Activated naive CD4-positive, alpha-beta T cell treated with anti-CD3 and anti-CD28 coated beads for 36 hours (primary cell): ENCODE results near the gene MTHFD1L. TPM values are rescaled to one million over a fixed set of nuclear protein-coding genes. Genes with fewer than 3 reads are reported as not detected.
A peak's percentile ranks its signal among the peaks of the same experiment; 100 is the strongest.
"Not testable (repeated sequence)": the region's sequence is repeated elsewhere in the genome, so short reads cannot be mapped to it uniquely, and the experiment has no call there.

Experiments used
- CTCF ChIA-PET: fragments of 350-600 bp; sonication (Branson Sonifier 250); formaldehyde crosslinking; loops from one replicate; lab custom pipeline; 2021; ENCODE audit warnings: antibody characterized with exemption; lab: Charles Lee
- DNase-seq: peaks from one replicate; pipeline ENCODE4 v3.0.0-alpha.2; 2020
- H3K27ac Mint-ChIP-seq: one replicate; pipeline ENCODE4 v1.8.0; 2021; ENCODE audit warnings: mild to moderate bottlenecking, mixed read lengths
- H3K27me3 Mint-ChIP-seq: one replicate; pipeline ENCODE4 v1.8.0; 2021; ENCODE audit warnings: low read depth, mixed read lengths
- H3K36me3 Mint-ChIP-seq: one replicate; pipeline ENCODE4 v1.8.0; 2021; ENCODE audit warnings: low read depth, mixed read lengths
- H3K4me1 Mint-ChIP-seq: one replicate; pipeline ENCODE4 v1.8.0; 2021; ENCODE audit warnings: low read depth, mixed read lengths
- H3K4me3 Mint-ChIP-seq: one replicate; pipeline ENCODE4 v1.8.0; 2021; ENCODE audit warnings: mild to moderate bottlenecking, moderate library complexity, mixed read lengths
- H3K9me3 Mint-ChIP-seq: one replicate; pipeline ENCODE4 v1.8.0; 2021; ENCODE audit warnings: mixed read lengths
- intact Hi-C: fragments of 100-400 bp; cut with micrococcal nuclease; formaldehyde crosslinking; loops from one replicate; pipeline ENCODE4 v1.15.1; 2023
- total RNA-seq, 2 experiments: library from RNA; stranded (reverse); gene quantifications; one replicate each; pipeline ENCODE4 v1.2.3, GENCODE V29; 2021

MTHFD1L gene
- total RNA-seq, 2 experiments from 2014 or later, result 181 to 194 TPM

DNA sequence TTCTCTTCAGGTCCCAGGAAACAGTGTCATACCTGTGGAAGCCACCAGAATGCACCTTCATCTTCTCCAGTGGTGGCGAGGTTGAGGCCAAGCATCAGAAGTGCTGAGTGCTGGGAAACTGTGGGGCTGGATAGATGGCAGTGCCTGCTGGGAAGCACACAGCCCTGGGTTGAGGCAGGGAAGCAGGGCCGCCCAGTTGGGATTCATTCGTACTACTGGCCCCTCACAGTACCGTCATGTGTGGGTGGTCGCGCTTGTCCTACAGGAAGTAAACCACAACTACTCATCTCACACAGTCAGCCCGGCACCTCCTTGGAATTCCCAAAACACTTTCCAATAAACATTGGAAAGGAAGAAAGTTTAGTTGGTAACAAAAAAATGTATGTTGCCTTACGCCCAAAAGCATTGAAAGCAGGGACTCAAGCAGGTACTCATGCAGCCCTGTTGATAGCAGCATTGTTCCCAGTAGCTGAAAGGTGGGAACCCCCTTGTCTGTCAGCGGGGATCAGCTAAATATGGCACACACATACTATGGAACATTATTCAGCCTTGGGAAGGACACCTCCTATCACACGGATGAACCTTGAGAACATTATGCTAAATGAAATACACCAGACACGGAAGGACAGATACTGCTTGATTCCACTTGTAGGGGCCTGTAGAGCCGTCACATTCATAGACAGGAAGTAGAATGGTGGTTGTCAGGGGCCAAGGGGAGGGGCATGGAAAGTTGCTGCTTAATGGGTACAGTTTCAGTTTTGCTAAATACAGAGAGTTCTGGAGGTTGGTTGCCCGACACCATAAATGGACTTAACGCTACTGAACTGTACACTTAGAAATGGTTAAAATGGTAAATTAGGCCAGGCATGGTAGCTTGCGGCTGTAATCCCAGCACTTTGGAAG lies 162.7 kb downstream of the MTHFD1L start:
- Mint-ChIP-seq H3K36me3 (peaks cover 57% of the 10 kb centered on the region), H3K27me3 (no peaks in the 10 kb centered on the region), H3K4me3 (no peak overlapping the region), H3K9me3 (no peaks in the 10 kb centered on the region), H3K27ac (no peak overlapping the region), H3K4me1 (no peaks in the 10 kb centered on the region)
- CTCF ChIA-PET, result interaction anchor here (0.6 to 2.8 kb wide), 2 partner anchors 14 to 296 kb away, joined by 3 to 18 read pairs; no protein-coding TSS in a partner anchor
- intact Hi-C loops, result no loop called here
- DNase-seq, result no peak

DNA sequence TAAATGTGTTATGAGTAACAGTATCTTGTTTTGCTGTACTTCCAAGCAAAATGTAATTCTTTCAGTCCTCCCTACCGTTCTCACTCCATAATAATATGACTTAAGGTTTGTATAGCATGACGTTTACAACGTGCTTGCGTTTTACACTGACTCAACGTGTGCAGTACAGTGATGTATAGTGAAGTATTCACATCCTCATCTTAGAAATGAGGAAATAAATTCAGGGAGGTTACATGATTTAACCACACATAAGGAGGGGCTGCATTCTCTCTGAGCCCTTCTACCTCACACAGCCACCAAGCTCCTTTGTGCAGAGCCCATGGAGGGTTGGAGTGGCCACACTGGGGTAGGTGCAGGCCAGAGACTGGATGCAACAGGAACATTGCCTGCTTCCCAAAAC lies 164.5 kb downstream of the MTHFD1L start:
- no peaks in the 10 kb centered on the region for H3K9me3 Mint-ChIP-seq
- H3K4me3 Mint-ChIP-seq, result no peak overlapping the region
- intact Hi-C loops, result no loop called here
- H3K27me3 Mint-ChIP-seq, result no peaks in the 10 kb centered on the region
- CTCF ChIA-PET, result interaction anchor here (1.0 kb wide), 1 partner anchor 16 kb away, joined by 3 read pairs; no protein-coding TSS in a partner anchor
- no peak for DNase-seq
- H3K4me1 Mint-ChIP-seq, result no peaks in the 10 kb centered on the region
- no peak overlapping the region for H3K27ac Mint-ChIP-seq
- peaks cover 55% of the 10 kb centered on the region for H3K36me3 Mint-ChIP-seq

- intact Hi-C loops, result no loop called here
- Mint-ChIP-seq H3K27ac (no peak overlapping the region), H3K36me3 (peaks cover 60% of the 10 kb centered on the region), H3K27me3 (no peaks in the 10 kb centered on the region), H3K9me3 (no peaks in the 10 kb centered on the region), H3K4me1 (peaks cover 6% of the 10 kb centered on the region), H3K4me3 (no peak overlapping the region)
- no peak for DNase-seq
- CTCF ChIA-PET, result interaction anchor here (0.5 kb wide), 1 partner anchor 125 kb away, joined by 3 read pairs; no protein-coding TSS in a partner anchor
Measured at GRCh38 chr6:151032034-151032433, 166.5 kb downstream of the MTHFD1L start.

DNA sequence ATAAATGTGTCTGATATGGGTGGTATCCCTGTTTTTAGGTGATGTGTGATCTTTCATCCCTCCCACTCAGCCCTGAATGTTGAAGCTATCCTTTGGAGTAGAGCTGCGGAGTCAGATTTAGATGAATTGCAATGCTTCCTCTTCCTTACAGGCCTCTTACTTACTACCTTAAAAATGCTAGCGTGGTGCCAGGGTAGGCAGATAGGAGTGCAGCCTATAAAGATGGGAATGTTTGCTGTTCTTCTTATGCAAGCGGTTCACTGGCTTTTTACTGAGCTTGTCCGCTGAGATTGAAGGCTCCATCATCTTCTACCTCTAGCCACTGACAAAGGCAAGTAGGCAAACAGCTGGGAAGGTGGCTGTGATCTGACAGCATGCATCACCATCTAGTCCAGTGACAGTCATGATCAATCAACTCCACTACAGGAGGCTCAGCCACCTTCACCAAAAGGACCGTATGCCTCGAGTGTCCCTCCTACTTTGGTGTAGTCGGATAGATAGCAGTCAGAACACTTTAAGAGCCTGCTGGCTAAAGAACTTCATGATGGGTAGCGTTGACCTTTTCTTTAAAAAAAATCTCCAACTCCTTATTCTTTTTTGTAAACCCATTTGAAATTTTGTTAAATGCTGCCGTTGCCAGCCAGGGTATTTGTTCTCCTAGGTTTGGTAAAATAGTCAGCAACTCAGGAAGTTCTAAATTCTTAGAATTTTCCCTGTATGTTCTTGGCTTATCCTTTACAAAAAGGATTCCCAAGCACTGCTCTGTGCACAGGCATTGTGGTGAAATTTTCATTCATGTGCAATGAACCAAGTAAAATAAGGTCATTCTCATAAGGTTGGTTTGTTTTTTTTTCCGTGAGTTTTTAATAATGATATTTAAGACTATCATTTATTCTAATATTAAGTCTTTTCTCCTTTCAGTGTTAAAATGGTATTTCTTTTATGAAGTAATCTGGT lies 169.6 kb downstream of the MTHFD1L start:
- H3K27me3 Mint-ChIP-seq, result no peaks in the 10 kb centered on the region
- CTCF ChIA-PET, result interaction anchor here (0.6 kb wide), 1 partner anchor 181 kb away, joined by 3 read pairs; no protein-coding TSS in a partner anchor
- peaks cover 6% of the 10 kb centered on the region for H3K4me1 Mint-ChIP-seq
- H3K4me3 Mint-ChIP-seq, result no peak overlapping the region
- intact Hi-C loops, result no loop called here
- no peaks in the 10 kb centered on the region for H3K9me3 Mint-ChIP-seq
- no peak overlapping the region for H3K27ac Mint-ChIP-seq
- no peak for DNase-seq
- peaks cover 69% of the 10 kb centered on the region for H3K36me3 Mint-ChIP-seq

DNA sequence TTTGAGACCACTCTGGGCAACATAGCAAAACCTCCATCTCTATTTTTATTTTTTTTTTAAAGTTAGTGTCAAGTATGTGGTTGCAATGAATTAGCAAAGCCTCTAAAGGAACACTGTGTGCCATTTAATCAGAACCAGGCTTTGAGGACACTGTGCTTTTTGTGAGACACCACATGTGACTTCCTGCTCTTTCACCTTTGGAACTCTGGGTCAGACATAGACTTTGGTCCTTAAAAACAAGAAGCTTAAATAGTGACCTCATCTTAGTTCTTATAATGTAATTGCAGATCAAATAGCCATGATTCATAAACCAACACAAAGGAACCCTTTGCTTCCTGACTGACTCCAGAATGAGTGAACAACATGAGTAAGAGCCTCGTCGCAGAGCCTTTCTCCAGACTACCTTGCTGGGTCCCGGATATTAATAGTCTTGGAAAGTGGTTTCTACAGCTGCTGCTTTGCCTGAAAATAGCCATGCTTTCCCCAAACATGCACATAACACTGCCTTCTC lies 170.8 kb downstream of the MTHFD1L start:
- DNase-seq, intact Hi-C loops, H3K27ac Mint-ChIP-seq, H3K4me3 Mint-ChIP-seq, H3K9me3 Mint-ChIP-seq, H3K4me1 Mint-ChIP-seq, CTCF ChIA-PET, H3K27me3 Mint-ChIP-seq: not testable (repeated sequence)
- H3K36me3 Mint-ChIP-seq, result peaks cover 69% of the 10 kb centered on the region

- CTCF ChIA-PET, result no interaction called here
- Mint-ChIP-seq H3K27ac (no peak overlapping the region), H3K9me3 (no peaks in the 10 kb centered on the region), H3K36me3 (peaks cover 67% of the 10 kb centered on the region), H3K27me3 (no peaks in the 10 kb centered on the region), H3K4me1 (peaks cover 6% of the 10 kb centered on the region), H3K4me3 (no peak overlapping the region)
- intact Hi-C loops, result no loop called here
- DNase-seq, result peak; percentile 32
Measured at GRCh38 chr6:151036869-151037680, 171.6 kb downstream of the MTHFD1L start.

DNA sequence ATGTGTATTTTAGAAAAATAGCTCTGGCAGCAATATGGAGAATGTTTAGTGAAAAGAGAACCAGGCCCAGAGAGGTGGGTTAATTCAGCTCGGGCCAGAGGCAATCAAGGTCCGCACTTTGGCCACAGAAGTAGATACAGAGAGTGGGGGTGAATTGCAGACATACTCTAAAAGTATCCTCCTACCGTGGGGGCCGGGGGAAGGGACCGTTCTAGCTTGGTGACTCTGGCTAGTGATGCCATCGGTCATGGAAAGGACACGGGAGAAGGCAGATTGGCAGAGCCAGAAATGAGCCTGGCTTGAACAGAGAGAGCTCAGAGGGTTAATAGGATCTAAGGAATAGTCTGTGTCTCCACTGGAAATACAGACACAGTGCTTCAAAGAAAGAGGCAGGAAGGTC lies 173.1 kb downstream of the MTHFD1L start:
- peaks cover 6% of the 10 kb centered on the region for H3K4me1 Mint-ChIP-seq
- no peak overlapping the region for H3K4me3 Mint-ChIP-seq
- intact Hi-C loops, result no loop called here
- no peaks in the 10 kb centered on the region for H3K27me3 Mint-ChIP-seq
- no peaks in the 10 kb centered on the region for H3K9me3 Mint-ChIP-seq
- peaks cover 61% of the 10 kb centered on the region for H3K36me3 Mint-ChIP-seq
- CTCF ChIA-PET, result no interaction called here
- no peak overlapping the region for H3K27ac Mint-ChIP-seq
- no peak for DNase-seq

GRCh38 chr6:151040888-151041521 lies 175.5 kb downstream of the MTHFD1L start:
- H3K9me3 Mint-ChIP-seq, H3K27ac Mint-ChIP-seq, DNase-seq, intact Hi-C loops, H3K4me1 Mint-ChIP-seq, H3K27me3 Mint-ChIP-seq, H3K4me3 Mint-ChIP-seq: not testable (repeated sequence)
- CTCF ChIA-PET, result interaction anchor here (0.9 to 1.4 kb wide), 2 partner anchors 26 to 284 kb away, joined by 3 to 5 read pairs; no protein-coding TSS in a partner anchor
- H3K36me3 Mint-ChIP-seq, result peaks cover 65% of the 10 kb centered on the region

DNA sequence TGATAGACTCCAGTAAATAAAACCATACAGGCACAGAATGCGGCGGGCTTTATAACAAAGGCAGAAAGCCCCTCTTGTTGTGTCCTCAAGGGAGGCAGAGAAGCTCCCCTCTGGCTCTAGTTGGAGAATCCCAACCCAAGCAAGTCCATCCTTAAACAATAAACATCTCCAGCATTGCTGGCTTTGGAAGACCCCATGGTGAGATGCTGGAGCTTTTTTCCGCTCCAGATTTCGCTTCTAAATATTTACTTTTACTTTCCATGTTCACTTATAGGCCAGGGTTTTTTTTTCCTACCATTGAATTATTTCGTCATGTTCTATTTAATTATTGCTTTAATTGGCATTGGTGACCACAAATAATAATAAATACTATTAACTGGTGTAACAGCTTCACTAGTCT lies 176.2 kb downstream of the MTHFD1L start:
- CTCF ChIA-PET, result interaction anchor here (0.9 to 1.4 kb wide), 2 partner anchors 27 to 283 kb away, joined by 3 to 5 read pairs; no protein-coding TSS in a partner anchor
- no peak overlapping the region for H3K27ac Mint-ChIP-seq
- no peaks in the 10 kb centered on the region for H3K27me3 Mint-ChIP-seq
- H3K9me3 Mint-ChIP-seq, result no peaks in the 10 kb centered on the region
- DNase-seq, result no peak
- H3K4me1 Mint-ChIP-seq, result peaks cover 2% of the 10 kb centered on the region
- intact Hi-C loops, result no loop called here
- H3K4me3 Mint-ChIP-seq, result no peak overlapping the region
- peaks cover 64% of the 10 kb centered on the region for H3K36me3 Mint-ChIP-seq

GRCh38 chr6:151042911-151043330 lies 177.4 kb downstream of the MTHFD1L start:
- H3K4me1 Mint-ChIP-seq, H3K27ac Mint-ChIP-seq, DNase-seq, H3K27me3 Mint-ChIP-seq, H3K9me3 Mint-ChIP-seq, CTCF ChIA-PET, H3K4me3 Mint-ChIP-seq, intact Hi-C loops: not testable (repeated sequence)
- peaks cover 62% of the 10 kb centered on the region for H3K36me3 Mint-ChIP-seq

DNA sequence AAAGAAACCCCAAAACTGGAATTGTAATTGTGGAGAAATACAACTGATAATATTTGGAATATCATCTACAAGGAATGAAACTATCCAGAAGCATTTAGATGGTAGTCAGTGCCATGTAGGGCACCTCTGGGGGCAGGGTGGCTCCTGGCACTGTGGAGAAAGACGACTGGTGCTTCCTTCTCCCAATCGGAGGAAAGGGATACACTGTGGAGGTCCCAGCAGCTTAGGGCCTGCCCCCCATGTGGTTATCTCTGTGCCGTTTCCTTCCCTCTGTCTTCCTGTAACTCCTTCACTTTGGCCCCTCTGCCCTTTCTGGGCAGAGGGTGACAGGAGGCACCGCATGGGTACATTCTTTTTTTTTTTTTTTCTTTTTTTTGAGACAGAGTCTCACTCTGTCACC lies 178.4 kb downstream of the MTHFD1L start:
- CTCF ChIA-PET, result no interaction called here
- no peak for DNase-seq
- no peaks in the 10 kb centered on the region for H3K4me1 Mint-ChIP-seq
- H3K36me3 Mint-ChIP-seq, result peaks cover 62% of the 10 kb centered on the region
- peaks cover 5% of the 10 kb centered on the region for H3K9me3 Mint-ChIP-seq
- H3K4me3 Mint-ChIP-seq, result no peak overlapping the region
- no peaks in the 10 kb centered on the region for H3K27me3 Mint-ChIP-seq
- intact Hi-C loops, result no loop called here
- no peak overlapping the region for H3K27ac Mint-ChIP-seq
